ENCODE results near the gene LGALSL.

DNA sequence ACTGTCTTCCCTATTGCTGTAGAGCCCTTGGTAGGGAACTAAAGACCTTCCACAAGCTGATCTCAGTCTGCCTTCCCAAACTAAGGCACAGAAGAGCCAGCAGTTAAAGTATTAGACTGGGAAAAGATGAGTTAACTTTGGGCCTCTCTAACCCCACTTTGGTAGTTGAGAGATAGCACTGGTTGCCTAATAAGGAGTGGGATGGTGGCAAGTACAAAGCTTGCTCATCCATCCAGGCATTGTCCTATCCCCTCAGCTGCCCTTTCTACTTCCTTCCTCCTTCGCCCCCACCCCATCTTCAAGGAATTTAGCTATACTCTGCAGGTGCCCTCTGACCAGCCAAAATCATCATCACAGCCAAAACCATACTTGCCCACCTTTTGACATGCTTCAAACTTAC lies 48.0 kb downstream of the LGALSL start:
- TF ChIP-seq POLR2A (IDR thresholded peaks at IDR 0.05) (no peak), POLR2AphosphoS5 (IDR thresholded peaks at IDR 0.05) (no peak), EP300 (IDR thresholded peaks at IDR 0.05) (no peak)
- TF ChIP-seq, protein P1, sequence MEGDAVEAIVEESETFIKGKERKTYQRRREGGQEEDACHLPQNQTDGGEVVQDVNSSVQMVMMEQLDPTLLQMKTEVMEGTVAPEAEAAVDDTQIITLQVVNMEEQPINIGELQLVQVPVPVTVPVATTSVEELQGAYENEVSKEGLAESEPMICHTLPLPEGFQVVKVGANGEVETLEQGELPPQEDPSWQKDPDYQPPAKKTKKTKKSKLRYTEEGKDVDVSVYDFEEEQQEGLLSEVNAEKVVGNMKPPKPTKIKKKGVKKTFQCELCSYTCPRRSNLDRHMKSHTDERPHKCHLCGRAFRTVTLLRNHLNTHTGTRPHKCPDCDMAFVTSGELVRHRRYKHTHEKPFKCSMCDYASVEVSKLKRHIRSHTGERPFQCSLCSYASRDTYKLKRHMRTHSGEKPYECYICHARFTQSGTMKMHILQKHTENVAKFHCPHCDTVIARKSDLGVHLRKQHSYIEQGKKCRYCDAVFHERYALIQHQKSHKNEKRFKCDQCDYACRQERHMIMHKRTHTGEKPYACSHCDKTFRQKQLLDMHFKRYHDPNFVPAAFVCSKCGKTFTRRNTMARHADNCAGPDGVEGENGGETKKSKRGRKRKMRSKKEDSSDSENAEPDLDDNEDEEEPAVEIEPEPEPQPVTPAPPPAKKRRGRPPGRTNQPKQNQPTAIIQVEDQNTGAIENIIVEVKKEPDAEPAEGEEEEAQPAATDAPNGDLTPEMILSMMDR (IDR thresholded peaks at IDR 0.05), result no peak
